ENCODE data around the gene TMEM200A.

GRCh38 chr6:130486417-130486816, 120.6 kb downstream of the TMEM200A start:
- TF ChIP-seq EZH2 (IDR thresholded peaks at IDR 0.05; ENCODE audit: borderline replicate concordance, insufficient read depth, low read depth, low read length, poor library complexity, severe bottlenecking) (no peak), CTCF (IDR thresholded peaks at IDR 0.05) (no peak)
